GM19397 (cell line): ENCODE measurements around the gene TERC.

ENCODE experiments used
- ATAC-seq: cut with Tn5 transposase; IDR thresholded peaks from one replicate; pipeline ENCODE4 v1.9.1; 2021; ENCODE audit warnings: mild to moderate bottlenecking, moderate library complexity; ENCODE audit not compliant: unreplicated experiment

TERC gene

DNA sequence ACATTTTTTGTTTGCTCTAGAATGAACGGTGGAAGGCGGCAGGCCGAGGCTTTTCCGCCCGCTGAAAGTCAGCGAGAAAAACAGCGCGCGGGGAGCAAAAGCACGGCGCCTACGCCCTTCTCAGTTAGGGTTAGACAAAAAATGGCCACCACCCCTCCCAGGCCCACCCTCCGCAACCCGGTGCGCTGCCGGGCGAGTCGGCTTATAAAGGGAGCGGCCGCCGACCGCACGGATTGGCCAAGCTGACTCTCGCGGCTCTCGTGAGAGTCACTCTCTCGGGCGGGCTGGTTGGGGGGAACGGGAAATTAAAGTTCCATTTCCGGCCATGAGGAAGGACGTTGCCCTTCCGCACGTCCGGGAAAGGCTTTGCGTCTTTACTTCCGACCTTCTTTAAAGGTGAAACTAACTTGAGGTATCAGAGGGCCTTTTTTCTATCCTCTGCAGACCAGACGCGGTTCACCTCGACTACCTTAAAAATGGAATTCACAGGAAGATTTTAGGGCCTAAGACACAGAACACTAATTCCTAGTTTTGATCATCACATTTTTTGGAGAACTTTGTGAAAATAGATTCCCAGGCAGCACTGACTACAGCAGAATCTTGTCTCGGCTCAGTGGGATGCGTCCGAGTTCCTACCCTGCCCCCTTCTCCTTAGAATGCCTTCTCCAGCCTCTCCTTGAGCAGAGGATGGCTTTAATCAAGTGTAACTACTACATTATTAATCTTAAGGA is at the start of gene TERC:
TSS of gene TERC (minus strand) at position 179 of the 731 bp plus-strand sequence.
- peak; percentile 75 for ATAC-seq

DNA sequence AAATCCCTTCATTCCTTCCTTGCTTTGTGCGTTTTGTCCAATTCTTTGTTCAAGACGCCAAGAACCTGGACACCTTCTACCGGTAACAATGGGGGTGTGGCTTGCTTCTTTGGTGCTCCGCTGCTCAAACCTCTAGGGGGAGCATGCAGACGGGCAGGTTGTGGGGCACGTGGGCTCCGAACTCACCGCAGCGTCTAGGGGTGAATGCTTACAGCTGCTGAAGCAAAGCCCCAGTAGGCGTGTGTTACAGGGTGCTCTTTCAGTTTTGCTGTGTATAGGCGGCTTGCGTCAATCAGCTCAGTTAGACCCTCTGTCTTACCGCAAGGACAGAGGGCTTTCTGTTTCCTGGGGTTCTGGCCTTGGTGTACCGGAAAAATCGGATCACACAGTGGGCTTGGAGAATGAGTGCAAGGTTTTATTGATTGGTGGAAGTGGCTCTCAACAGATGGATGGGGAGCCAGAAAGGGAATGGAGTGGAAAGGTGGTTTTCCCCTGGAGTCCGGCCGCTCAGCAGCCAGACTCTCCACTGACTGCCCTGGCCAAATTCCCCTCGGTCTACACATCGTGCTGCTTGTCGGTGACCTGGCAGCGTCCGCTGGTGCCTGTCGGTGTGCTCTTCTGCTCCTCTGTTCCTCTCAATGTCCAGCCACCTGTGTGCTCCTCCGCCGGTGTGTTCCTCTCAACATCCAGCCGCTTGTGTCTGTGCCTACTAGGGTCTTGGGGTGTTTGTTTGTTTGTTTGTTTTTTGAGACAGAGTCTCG is 49.1 kb upstream of the TERC start:
- peak; percentile 86 for ATAC-seq

DNA sequence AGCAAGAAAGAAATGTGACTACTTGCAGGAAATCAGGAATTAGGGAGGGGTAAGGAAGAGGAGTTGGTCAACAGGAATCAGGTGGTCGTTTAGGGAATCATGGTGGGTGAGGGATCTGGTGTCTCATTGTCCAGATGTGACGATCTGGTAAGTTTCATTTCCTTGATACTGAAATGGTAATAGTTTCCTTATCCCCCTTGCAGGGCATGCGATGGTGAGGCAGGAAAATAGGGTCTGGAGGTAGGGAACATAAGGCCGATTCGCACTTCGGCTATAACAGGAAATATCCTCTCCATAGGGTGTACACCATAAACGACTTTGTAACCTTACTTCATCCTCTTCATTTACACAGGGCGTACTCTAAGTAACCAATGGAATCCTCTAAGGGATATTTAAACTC is 48.4 kb upstream of the TERC start:
- ATAC-seq: no peak

DNA sequence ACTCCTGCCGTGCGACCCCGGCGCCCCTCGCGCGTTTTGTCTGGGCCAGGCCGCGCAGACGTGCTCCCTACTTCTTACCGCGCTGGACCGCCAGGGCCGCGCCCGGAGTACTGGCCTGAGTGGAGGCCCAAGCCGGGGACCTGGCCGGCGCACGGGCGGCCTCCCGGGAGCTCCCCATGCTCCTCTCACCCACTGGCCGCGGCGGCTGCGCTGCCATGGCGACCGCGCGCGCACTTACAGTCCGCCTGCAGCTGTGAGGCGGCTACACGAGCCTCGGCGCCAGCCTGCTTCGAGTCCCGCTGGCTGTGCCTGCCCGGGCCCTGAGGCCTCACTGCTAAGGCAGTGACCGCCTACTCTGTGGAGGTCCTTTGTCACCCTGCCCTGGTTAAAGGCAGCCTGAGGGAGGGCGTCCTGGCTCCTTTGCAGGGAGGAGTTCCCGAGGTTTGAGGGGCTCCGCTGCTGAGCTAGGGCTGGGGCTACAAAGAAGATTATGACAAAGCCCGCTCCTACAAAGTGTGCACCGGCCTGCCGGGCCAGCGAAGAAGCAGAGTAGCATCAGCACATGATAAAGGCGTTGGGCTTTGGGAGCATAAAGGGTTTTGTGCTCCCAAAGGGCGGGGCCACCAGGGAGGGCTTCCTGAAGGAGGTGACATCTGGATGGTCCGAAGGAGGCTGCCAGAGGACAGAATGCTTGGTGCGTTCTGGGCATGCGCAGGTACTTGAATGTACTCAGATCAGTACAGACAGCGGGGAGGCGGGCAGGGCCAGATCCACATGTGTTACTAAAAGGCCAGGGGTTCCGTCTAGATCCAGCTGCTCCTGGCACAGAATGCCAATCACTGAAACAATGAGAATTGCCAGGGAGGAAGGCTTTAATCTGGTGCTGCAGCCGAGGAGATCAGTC is 47.7 kb upstream of the TERC start, which contains the start of the genes LRRC34 and LRRIQ4:
TSS of gene LRRC34 (minus strand) at position 573 of the 904 bp plus-strand sequence. CDS start at position 217, 356 bp downstream.
TSS of gene LRRIQ4 (plus strand) at position 539 of the 904 bp plus-strand sequence. CDS start 9,052 bp downstream, outside the sequence.
- ATAC-seq: peak; percentile 67

DNA sequence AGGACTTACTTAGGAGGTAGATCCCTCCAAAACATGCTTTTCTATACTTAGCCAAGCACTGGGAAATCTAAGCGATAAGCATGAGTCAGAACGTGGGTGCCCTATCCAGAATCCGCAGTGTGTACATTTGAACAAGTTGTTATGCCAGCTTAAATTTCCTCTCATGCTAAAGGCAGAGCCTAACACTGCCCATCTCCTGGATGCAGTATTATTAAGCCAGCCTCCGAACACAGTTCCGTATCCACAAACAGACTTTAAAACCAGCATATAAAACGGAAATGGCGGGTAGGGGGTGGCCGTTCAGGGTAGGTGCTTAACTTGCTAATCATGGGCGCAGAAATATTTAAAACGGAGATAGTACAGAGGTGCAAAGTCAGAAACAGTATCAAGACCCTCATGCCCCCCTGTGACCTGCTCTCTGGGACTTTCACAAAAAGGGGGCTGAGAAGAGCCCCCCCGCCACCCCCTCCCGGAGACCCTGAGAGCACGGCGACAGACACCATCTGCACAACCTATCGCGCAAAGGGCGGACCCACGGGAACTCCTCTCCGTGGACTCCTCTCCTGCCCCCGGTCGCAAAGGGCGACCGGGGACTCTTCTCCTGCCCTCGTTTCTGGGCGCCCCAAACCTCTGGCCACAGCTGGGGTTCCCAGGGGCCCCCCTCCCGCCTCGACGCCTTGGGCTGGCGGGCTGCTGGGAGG is 46.9 kb upstream of the TERC start:
- ATAC-seq: peak; percentile 17

DNA sequence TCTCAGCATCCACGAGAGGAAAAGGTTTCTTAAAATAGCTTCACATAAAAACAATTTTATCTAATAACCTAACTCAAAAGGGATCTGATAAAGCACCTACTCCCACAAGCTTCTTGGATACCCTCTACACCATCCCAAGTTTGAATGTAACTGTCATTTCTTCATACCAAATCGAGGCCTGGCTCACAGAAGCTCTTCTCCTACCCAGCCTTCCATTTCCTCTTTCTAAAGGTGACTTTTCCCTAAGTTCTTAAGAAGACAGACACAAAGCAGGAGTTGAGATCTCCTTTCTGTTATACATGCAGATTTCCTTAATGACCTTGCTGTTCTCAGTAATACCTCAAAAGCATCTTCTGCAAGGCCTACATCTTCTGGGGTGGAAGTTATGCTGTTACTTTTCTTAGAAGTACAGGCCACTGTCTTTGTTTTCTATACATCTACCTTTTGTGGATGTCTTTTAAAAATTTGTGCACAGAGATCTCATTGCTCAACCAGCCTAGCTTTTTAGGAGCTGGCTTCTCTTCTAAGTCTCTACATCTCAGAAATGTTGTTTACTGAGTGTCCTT is 44.5 kb upstream of the TERC start:
- ATAC-seq: no peak

DNA sequence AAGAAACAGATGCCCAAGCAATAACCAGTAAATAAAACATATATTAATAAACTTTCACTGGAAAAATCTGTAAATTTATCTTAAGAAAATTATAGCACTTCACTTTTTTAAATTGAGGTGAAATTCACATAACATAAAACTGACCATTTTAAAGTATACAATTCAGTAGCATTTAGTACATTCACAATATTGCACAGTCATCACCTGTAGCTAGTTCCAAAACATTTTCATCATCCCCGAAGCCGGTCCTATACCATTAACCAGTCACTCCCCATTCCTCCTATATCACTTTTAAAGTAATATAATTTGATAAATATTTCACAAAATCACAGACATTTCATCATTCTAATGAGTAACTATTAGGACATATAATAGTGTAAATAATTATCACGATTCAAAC is 39.8 kb upstream of the TERC start:
- no peak for ATAC-seq

DNA sequence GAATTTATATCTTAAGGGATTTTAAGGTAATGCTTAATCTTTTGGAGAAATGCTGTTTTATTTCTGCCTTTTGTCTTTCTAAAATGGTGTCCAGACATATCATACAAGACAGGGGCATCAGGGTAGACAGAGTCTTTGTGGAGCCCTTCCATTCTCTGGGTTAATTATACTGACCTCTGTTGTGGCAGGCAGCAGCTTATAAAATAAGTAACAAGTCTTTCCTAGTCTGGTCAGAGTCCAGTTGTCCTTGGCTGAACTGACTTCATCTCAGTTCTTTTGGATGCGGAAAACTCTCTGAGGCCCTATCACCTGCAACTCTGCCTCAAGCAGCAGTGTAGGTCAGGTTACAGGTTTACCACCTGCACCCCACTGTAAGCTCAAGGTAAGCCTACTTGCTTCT is 27.5 kb upstream of the TERC start:
- ATAC-seq: no peak

DNA sequence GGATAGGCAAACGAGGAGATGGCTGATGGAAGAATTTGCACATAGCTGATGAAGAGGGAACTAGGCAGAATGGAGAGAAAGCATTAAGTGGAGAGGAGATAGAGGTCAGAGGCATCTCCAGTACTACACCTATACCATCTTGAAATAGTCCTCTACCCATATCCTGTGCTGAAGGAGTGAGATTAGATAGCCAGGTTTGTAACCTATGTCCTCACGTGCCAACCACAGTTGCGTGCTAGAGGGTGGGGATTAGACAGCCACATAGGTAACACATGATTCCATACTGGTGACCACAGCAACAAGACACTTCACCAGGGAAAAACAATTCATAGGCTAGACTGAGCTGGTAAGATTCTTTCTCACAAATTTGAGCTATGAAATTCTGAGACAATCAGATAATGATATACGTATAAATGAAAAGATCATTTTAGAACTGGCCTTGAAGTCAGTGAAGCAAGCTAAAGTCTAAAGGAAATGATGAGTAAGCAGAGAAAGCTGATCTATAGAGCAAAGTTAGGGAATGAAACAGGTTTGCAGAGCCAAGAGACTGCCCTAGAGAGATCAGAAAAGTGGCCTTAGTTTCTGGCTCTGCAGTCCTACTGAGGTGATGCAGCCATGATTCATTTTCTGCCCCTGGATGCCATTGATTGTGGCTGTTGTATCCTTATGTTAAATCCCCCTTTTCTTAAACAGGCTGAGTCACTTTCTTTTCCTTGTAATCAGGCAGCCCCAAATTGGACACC is 26.0 kb upstream of the TERC start:
- ATAC-seq: no peak

DNA sequence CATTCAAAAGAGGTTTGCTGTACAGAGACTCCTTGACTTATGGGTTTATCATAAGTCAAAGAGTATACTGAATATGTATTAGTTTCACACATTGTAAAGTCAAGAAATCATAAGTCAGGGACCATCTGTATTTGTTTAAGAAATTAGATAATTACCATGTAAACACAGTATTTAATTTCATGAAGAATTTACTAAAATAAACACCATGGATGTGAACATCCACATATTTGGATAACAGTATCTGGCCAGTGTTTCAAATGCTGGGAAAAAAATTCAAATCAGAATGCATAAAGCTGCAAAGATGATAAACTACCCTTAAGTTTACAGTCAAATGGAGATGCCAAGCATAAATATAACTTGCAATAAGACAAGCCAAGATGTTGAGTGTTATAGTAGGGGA is 25.4 kb upstream of the TERC start:
- ATAC-seq: no peak

DNA sequence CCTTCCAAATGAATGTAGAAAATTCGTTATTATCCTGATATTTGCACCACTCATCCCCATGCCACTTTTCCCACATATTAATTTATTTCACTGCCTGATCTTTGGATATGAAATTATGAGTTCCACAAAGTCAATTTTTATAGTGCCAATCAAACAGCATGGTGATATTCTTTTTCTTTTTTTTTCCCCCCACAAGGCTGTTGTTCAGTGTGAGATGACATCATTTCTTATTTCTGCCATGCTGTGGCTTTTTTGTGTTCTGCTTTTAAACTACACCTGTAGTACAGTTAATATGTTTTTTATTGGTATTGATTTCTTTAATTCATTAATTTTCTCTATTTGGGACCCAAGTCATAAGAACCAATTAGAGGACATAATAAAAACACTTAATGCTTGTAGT is 22.9 kb upstream of the TERC start:
- no peak for ATAC-seq

DNA sequence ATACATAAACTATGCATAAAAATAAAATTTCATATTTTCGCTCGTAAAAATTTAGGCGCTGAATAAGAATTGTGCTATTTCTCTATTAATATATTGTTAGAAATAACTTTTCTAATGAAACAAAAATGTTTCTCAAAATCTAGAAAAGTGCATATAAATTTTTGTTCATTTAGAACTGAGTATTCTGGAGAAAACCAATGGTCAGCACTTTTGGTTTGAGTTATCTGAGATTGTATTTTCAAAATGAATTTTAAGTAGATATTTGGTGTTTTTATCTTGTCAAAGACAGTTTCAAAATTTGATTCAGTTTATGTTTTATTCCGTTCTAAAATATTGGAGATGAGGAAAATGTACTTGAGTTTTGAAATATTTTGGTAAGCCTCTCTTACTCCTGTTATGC is 22.3 kb upstream of the TERC start:
- ATAC-seq: no peak

DNA sequence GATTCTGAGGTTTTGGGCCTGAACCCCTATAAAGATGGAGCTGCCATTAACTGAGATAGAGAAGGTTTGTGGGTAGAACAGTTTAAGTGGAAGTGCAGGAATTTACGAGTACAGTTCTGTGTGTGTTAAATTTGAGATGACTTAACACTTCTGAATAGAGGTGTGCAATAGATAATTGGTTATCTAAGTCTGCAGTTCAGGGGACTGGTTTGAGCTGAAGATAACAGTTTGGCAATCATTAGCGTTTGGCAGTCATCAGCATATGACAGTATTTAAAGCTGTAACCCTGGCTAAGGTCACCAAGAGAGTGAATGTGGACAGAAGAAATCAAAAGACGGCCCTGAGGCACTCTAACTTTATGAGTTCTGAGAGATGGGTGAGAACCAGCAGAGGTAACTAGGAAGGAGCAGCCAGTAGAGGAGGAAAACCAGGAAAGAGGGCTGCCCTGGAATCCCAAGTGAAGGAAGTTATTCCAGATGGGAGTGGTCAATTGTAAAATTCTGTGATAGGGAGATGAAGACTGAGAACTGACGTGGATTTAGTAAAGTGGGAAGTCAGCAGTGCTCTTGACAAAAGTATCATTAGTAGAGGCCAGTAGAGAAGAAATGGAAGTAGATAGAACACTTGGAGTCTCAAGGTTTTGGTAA is 16.5 kb upstream of the TERC start:
- ATAC-seq: no peak

DNA sequence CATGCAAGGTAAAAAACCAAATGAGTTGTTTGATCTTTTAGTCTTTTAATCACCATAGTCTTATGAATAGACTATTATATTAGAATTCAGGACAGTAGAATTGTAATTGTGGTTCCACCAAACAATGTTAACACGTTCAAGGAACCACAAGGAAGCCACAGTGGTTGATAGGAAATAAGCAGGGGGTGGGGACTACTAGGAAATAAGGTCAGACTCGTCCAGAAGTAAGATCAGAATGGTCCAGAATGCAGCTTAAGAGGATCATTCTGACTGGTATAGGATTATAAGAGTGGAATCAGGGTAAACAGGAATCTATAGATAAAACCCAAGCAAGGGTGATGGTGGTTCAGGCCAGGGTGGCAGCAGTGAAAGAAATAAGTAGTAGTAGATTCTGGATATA is 15.9 kb upstream of the TERC start:
- no peak for ATAC-seq

DNA sequence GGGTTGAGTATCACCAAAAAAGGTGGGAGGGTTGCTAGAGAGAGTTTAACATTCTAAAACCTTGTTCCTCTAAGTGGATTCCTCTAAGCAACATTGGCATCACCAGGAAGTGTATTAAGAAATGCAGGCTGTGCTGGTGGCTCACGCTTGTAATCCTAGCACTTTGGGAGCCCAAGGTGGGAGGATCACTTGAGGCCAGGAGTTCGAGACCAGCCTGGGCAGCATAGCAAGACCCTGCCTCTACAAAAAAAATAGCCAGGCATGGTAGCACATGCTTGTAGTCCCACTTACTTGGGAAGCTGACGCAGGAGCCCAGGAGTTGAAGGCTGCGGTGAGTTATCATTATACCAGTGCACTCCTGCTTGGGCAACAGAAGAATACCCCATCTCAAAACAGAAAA is 13.0 kb upstream of the TERC start:
- no peak for ATAC-seq

DNA sequence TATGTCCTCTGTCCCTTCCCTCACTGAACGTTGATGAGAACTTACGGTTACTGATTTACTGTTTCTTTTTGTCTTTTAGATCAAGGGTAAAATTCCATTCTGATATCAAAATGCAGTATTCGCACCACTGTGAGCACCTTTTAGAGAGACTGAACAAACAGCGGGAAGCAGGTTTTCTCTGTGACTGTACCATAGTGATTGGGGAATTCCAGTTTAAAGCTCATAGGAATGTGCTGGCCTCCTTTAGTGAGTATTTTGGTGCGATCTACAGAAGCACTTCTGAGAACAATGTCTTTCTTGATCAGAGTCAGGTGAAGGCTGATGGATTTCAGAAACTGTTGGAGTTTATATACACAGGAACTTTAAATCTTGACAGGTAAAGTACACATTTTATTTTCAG is 9.3 kb upstream of the TERC start:
- no peak for ATAC-seq

DNA sequence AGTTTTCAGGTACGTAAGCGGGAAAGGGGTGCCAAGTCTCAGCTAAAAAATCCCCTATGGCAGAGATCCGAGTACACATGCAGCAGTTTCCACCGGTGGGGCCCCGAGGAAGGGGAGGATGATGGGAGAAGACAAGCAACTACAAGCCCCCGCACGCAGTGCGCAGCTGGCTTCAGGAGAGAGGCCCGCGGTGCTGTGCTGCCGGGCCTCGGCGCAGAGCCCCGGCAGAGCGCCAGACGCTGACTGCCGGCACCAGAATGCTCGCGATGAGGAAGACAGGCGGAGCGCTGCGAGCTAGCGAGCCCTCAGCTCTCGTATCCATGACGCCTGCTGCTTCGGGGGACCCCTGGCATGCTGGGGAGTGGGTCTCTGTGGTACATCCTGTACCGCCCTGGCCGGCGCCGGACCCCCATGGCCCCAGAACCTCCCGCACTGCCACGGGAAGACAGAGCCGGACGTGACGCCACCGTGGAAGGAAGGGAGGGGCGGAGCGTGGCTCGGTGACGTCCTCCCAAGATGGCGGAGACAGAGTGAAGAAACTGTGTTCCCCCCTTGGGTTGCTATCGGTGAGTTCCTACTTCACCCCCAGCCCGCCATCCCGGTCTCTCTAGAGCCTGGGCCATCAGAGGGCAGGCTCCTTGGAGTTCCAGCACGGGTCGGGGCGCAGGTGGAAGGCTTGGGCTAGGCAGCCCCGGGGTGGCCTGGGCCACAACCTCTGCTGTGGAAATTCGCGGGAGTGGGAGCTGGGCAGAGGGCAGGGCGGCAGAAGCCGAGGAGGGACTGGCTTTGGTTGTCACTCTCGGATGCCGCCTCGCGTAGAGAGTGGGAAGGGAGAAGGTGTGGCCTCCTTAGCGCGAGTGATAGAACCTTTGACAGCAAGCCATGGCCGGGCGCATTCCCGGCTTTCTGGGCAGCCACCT is 8.3 kb upstream of the TERC start, which contains the start of gene MYNN:
TSS of gene MYNN (plus strand) at position 500 of the 920 bp plus-strand sequence. CDS start 900 bp downstream, outside the sequence.
- peak; percentile 83 for ATAC-seq
